Epithelial cell of esophagus (primary cell): ENCODE measurements around the gene NRXN3.

ENCODE experiments used
- DNase-seq: peaks from one replicate; pipeline ENCODE4 v3.0.0; 2010; ENCODE audit warnings: low read depth
- H3K4me3 ChIP-seq: 2 replicates; pipeline ENCODE4 v1.5.1; 2011; ENCODE audit warnings: mild to moderate bottlenecking, low read length, control low read depth
- CTCF ChIP-seq: IDR thresholded peaks from 2 replicates; pipeline ENCODE4 v1.5.1; 2011; ENCODE audit warnings: low read depth, mild to moderate bottlenecking, low read length, control low read depth, inconsistent platforms; ENCODE audit not compliant: insufficient read depth; ENCODE audit errors: missing control alignments

Gene NRXN3

GRCh38 chr14:79639613-79640012 lies 1469.4 kb downstream of the NRXN3 start:
- no peak for TF ChIP-seq CTCF
- H3K4me3 ChIP-seq = no peak overlapping the region

GRCh38 chr14:79641371-79641770 lies 1471.2 kb downstream of the NRXN3 start:
- DNase-seq = no peak
- TF ChIP-seq CTCF = no peak
- no peak overlapping the region for H3K4me3 ChIP-seq

More at GRCh38 chr14:79639613-79640012, 1469.4 kb downstream of the NRXN3 start:
- no peak for DNase-seq

- no peak for TF ChIP-seq CTCF
Measured at GRCh38 chr14:79643132-79643531, 1473.0 kb downstream of the NRXN3 start.

GRCh38 chr14:79645753-79646362 lies 1475.7 kb downstream of the NRXN3 start:
- DNase-seq = no peak

More at GRCh38 chr14:79643132-79643531, 1473.0 kb downstream of the NRXN3 start:
- no peak overlapping the region for H3K4me3 ChIP-seq
- DNase-seq = no peak

GRCh38 chr14:79649856-79650255 lies 1479.7 kb downstream of the NRXN3 start:
- H3K4me3 ChIP-seq = no peak overlapping the region
- TF ChIP-seq CTCF = no peak
- no peak for DNase-seq

More at GRCh38 chr14:79645753-79646362, 1475.7 kb downstream of the NRXN3 start:
- no peak overlapping the region for H3K4me3 ChIP-seq
- no peak for TF ChIP-seq CTCF

GRCh38 chr14:79652513-79653307 lies 1482.5 kb downstream of the NRXN3 start:
- no peak for TF ChIP-seq CTCF
- no peak for DNase-seq
- no peak overlapping the region for H3K4me3 ChIP-seq
